Activated CD4-positive, alpha-beta T cell treated with anti-CD3 and anti-CD28 coated beads for 4 hours (primary cell): ENCODE data around the gene SIRT6.
A peak's percentile ranks its signal among the peaks of the same experiment; 100 is the strongest.
"Not testable (repeated sequence)": the region's sequence is repeated elsewhere in the genome, so short reads cannot be mapped to it uniquely, and the experiment has no call there.

Source experiments
- DNase-seq, 2 donors: peaks; one replicate each; pipeline ENCODE4 v3.0.0-alpha.2; 2020

Gene SIRT6

DNA sequence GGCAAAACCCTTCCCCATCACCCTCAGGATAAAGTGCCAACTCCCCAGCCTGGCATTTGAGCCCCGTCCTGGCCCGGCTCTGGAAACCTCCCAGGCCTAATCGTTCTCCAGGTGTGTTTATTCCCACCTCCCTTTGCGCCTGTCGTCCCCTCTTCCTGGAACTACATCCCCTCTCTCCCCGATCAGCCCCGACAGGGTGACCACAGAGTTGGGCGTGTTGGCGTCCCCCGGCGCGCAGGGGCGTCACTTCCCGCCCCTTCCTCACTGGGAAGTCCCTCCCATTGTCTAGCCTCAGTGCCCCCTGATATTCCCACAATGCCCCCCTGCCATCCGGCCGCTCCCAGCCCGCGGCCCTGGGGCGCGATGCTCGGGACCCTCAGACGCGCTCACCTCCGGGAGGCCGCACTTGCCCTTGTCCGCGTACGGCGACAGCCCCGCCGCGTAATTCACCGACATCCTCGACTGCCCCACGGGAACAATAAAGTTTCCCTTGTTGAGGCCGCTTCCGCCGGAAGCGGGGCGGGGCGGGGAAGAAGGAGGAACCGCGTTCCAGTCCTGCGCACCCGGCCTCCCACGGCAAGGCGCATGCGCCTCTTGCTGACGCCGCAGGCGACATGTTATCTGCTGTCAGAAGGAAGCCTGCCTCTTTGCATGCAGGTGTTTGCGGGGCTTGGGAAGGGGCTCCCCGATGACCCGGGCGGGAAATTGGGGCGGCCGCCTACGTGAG, at the start of gene SIRT6, which contains the start of gene ANKRD24:
Gene SIRT6 (minus strand): TSS at position 480 of the 727 bp plus-strand sequence. CDS start 24 bp downstream, at position 456.
Gene ANKRD24 (plus strand): TSS at position 606 of the 727 bp plus-strand sequence. CDS start 3,737 bp downstream, outside the sequence.
- peak; percentile 92 to 95 for DNase-seq

DNA sequence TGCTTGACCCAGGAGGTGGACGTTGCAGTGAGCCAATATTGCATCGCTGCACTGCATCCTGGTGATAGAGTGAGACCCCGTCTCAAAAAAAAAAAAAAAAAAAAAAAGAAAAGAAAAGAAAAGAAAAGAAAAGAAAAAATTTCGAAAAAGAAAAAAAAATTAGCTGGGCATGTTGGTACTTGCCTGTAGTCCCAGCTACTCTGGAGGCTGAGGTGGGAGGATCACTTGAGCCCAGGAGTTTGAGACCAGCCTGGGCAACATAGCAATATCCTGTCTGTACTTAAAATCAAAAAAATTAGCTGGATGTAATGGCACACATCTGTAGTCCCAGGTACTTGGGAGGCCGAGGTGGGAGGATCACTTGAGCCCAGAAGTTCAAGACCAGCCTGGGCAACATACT, 49.8 kb upstream of the SIRT6 start:
- DNase-seq: not testable (repeated sequence)

DNA sequence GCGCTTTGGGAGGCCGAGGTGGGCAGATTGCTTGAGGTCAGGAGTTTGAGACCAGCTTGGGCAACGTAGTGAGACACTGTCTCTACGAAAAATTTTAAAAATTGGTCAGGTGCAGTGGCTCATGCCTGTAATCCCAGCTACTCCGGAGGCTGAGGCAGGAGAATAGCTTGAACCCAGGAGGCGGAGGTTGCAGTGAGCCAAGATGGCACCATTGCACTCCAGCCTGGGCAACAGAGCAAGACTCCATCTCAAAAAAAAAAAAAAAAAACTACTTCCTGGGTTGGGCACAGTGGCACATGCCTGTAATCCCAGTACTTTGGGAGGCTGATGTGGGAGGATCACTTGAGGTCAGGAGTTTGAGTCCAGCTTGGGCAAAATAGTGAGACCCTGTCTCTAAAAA, 49.2 kb upstream of the SIRT6 start:
- DNase-seq: not testable (repeated sequence)

DNA sequence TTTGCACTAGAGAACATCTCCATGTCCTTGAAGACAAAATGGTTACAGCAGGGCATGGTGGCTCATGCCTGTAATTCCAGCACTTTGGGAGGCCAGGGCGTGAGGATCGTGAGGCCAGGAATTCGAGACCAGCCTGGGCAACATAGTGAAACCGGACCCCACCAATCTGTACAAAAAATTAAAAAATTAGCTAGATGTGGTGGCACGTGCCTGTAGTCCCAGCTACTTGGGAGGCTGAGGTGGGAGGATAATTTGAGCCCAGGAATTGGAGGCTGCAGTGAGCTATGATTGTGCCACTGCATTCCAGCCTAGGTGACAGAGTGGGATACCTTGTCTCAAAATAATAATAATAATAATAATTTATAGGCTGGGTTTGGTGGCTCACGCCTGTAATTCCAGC, 47.9 kb upstream of the SIRT6 start:
- not testable (repeated sequence) for DNase-seq

DNA sequence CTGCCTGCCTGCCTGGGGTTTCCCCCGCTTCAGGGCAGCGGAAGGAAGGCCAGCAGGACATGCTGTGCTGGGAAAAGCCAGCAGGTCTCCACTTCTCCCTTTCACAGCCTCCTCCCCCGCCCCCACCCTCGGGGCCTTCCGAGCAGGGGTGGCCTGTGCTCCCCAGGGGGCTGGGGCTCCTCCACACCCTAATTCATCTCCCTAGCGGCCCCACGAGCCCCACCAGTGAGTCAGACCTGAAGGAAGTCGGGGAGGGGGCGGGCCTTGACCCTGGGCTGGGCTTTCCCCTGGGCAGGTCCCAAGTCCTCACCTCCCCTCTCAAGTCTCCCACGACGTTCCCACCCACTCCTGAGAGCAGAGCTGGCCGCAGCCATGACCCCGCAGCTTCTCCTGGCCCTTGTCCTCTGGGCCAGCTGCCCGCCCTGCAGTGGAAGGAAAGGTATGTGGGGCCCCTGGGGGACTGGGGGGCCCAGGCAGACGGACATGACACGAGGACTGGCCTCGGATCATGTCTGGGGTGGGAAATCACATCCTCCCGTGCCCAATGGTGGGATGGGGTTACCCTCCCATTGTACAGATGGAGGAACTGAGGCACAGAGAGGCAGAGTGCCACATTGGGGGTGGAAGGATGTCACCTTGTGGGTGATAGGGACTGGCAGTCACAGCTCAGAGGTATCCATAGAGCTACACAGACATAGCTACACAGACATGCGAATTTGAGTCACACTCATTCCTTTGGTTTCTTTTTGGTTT, 47.0 kb upstream of the SIRT6 start, which contains the start of gene EBI3:
Gene EBI3 (plus strand): TSS at position 345 of the 753 bp plus-strand sequence. CDS start 28 bp downstream, at position 373.
- peak in 1 of 2 donors; percentile 25 for DNase-seq

DNA sequence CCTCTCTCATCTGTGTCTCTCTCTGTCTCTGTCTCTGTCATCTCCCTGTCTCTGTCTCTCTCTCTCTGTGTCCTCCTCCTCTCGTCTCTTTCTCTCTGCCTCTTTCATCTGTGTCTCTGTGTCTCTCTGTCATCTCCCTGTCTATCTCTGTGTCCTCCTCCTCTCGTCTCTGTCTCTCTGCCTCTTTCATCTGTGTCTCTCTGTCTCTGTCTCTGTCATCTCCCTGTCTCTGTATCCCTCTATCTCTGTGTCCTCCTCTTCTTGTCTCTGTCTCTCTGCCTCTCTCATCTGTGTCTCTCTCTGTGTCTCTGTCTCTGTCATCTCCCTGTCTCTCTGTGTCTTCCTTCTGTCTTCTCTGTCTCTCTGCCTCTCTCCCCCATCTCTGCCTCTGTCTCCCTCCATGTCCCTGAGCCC, 46.4 kb upstream of the SIRT6 start:
- DNase-seq: no peak

DNA sequence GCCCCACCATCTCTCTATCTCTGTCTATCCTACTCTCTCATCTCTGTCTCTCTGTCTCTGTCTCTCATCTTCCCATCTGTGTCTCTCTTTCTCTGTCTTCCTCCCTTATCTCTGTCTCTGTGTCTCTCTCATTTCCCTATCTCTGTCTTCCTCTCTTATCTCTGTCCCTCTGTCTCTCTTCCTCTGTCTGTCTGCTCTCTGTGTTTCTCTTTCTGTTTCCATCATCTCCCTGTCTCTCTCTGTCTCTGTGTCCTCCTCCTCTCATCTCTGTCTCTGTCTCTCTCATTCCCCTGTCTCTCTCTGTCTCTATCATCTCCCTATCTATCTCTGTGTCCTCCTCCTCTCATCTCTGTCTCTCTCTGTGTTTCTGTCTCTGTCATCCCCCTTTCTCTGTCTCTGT, 45.4 kb upstream of the SIRT6 start:
- no peak for DNase-seq

DNA sequence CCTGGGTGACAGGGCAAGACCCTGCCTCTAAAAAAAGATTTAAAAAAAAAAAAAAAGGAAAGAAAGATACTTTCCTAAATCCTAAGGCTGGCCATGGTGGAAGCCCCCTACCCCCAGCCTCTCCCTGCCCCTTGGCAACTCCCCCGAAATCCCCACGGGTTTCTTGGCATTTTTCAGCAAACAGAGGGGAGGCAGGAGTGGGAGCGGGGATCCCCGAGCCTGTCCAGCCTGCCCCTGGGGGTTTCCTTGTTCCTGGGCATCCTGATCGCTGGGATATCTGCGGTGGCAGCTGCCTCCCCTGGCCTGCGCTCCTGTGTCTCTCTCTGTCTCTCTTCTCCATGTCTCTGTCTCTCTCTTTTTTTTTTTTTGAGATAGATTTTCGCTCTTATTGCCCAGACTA, 43.5 kb upstream of the SIRT6 start:
- DNase-seq: no peak

DNA sequence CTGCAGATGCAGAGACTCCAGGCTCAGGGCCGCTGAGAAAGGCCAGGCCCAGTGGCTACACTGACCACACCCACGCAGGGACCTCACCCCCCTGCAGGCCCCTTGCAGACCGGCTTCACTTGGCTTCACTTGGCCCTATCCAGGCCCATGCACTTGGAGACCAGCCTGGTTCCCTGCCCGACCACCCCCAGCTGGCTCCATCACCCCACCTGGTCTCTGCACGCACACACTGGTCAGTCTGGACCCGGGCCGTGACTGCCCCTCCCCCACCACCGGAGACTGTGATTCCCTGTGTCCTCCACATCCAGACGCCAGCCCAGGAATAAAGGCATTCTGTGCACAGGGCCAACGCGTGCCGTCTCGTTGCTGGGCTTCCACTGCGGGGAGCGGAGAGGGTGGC, 42.1 kb upstream of the SIRT6 start:
- no peak for DNase-seq

DNA sequence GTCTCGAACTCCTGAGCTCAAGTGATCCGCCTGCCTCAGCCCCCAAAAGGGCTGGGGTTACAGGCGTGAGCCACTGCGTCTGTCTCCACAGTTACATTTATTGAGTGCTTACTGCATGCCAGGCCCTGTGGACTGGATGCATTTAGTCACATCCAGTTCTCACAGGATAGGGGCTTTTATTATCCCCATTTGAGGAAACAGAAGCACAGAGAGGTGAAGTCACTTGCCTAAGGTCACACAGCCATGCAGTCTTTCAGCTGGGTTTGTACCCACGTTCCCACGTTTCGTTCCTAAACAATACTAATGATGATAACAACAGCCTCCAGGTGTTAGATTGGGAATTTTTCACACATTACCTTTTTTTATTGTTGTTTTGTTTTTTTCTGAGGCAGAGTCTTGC, 37.8 kb upstream of the SIRT6 start:
- DNase-seq: no peak

DNA sequence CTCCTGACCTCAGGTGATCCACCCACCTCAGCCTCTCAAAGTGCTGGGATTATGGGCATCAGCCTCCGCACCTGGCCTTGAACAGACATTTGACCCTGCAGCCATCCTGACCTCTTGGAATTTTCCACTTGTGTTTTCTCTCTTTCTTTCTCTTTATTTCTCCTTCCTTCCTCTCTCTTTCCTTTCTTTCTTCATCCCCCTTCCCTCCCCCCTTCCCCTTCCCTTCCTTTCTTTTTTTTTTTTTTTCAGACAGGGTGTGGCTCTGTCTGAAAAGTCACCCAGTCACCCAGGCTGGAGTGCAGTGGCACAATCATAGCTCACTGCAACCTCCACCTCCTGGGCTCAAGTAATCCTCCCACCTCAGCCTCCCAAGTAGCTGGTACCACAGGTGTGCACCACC, 36.2 kb upstream of the SIRT6 start:
- not testable (repeated sequence) for DNase-seq

DNA sequence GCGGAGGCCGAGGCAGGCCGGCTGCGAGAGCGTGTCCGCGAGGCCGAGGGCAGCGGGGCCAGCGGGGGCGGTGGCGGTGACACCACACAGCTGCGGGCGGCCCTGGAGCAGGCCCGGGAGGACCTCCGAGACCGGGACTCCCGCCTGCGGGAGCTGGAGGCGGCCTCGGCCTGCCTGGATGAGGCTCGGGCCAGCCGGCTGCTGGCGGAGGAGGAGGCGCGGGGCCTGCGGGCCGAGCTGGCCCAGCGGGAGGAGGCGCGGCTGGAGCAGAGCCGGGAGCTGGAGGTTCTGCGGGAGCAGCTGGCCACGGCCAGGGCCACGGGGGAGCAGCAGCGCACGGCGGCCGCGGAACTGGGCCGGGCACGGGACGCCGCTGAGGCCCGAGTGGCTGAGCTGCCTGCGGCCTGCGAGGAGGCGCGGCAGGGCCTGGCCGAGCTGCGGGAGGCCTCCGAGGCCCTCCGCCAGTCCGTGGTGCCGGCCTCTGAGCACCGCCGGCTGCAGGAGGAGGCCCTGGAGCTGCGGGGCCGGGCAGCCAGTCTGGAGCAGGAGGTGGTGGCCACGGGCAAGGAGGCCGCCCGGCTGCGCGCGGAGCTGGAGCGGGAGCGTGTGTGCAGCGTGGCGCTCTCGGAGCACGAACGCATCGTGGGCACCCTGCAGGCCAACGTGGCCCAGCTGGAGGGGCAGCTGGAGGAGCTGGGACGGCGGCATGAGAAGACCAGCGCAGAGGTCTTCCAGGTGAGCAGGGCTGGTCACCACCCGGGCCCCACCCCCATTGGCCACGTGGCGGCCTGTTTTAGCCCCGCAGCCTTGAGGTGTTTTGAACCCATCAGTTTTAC, 35.3 kb upstream of the SIRT6 start:
- DNase-seq: no peak

DNA sequence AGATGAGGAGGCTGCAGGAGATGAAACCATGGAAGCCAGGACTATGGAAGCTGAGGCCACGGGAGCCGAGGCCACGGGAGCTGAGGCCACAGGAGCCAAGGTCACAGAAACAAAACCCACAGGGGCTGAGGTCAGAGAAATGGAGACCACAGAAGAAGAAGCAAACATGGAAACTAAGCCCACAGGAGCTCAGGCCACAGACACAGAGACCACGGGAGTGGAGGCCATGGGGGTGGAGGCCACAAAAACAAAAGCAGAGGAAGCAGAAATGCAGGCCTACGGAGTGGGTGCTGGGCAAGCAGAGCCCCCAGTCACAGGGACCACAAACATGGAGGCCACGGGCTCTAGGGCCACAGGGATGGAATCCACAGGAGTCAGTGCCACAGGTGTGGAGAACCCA, 34.5 kb upstream of the SIRT6 start:
- no peak for DNase-seq

DNA sequence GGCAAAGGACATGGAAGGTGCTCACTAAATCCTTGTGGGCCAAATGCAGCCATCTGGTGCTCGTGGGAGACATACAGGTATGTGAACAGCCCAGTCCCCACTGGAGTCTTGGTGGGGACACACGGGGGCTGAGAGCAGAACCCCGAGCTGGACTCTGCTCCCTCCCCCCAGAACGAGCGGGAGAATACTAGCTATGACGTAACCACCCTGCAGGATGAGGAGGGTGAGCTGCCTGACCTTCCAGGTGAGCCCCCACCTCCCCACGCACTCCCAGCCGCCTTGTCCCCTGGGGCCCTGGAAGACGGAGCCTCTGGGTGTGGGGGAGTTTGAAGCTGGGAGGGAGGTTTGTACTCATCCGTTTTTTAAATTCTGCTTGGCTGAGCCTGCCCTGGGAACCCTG, 33.4 kb upstream of the SIRT6 start:
- DNase-seq: no peak

DNA sequence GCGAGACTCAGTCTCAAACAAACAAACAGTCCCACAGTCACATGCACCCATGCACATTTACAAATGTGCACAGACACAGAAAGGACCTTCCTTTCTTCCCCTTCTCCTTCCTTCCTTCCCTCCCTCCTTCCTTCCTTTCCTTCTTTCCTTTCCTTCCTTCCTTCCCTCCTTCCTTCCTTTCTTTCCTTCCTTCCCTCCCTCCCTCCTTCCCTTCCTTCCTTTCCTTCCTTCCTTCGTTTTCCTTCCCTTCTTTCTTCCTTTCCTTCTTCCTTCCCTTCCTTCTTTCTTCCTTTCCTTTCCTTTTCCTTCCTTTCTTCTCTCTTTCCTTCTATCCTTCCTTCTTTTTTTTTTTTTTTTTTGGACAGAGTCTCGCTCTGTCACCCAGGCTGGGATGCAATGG, 30.8 kb upstream of the SIRT6 start:
- DNase-seq: no peak

DNA sequence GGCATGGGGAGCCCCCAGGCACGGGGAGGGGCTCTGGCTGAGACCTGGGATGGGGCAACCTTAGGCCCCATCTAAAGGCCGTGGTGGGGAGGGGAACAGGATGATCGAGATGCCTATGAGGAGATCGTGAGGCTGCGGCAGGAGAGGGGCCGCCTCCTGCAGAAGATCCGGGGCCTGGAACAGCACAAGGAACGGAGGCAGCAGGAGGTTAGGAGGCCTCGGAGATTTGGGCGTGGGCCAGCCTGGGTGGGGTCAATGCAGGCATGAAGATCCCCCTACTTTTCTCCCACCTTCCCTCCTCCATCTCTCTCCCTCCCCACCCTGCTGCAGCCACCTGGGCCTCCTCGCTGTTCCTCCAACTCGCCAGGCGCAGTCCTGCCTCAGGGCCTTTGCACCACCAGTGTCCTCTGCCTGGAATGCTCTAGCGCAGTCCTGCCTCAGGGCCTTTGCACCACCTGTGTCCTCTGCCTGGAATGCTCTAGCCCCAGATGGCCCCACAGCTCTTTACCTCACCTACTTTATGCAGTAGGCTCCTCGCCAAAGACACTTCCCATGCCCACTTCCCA, 27.9 kb upstream of the SIRT6 start:
- no peak for DNase-seq

DNA sequence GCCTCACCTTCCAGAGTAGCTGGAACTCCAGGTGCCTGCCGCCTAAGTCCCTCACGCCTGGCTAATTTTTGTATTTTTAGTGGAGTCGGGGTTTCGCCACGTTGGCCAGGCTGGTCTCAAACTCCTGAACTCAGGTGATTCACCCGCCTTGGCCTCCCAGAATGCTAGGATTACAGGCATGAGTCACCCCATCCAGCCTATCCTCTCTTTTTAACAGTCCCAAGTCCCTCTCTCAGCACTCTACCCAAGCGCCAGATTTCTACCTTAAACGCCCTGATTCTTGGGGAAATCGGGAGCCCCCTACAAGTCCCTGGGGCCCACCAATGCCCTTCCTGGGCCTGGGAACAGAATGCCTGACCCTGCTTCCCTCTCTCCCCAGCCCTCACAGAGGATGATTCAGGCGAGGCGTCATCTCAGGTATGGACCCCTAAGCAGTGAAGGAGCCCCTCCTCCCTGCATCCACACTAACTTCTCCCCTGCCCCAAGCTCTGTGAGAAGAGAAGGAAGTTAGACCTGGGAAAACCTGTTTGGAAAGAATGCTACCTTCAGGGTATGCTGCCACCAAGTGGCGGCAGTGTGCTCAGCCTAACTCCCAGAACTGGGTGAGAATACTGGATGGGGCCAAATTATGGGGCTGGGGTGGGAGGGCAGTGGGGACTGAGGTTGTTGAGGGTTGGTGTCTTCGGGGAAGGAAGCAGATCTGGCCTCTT, 26.2 kb upstream of the SIRT6 start:
- DNase-seq: no peak

DNA sequence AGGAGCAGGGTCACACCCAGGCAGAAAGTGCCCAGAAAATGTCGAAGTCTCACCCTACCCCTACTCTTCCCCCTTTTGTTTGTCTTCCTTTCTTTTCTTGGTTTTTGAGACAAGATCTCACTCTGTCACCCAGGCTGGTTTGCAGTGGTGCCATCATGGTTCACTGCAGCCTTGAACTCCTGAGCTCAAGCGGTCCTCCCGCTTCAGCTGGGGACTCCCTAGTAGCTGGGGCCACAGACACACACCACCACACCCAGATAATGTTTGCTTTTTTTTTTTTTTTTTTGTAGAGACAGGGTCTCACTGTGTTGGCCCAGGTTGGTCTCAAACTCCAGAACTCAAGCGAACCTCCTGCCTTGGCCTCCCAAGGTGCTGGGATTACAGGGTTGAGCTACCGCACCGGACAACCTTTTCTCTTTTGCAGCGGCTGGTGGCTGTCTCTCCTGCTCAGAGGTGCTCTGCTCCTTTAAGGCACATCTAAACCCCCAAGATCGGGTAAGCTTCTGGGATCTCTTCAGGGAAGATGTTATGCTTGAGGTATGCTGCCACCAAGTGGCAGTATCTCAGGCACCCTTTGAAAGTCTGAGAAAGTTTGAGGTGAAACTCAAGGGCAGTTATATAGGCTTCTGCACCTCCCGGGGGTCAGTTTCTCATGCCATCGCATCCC, 24.6 kb upstream of the SIRT6 start:
- no peak for DNase-seq

DNA sequence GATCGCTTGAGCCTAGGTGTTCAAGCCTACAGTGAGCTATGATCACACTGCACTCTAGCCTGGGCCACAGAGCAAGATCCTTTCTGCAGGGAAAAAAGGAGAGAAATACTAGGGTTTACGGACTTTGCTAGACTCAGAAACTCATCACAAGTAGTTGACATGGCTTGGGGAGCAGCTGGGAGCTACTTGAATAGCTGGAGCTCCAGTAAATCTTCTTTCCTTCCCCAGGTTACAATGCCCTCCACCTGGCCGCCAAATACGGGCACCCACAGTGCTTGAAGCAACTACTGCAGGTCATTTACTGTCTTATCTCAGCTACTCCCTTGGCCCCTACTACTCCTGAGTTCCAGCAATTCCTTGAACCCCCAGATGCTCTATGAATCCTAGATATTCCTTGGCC, 19.4 kb upstream of the SIRT6 start:
- DNase-seq: no peak

DNA sequence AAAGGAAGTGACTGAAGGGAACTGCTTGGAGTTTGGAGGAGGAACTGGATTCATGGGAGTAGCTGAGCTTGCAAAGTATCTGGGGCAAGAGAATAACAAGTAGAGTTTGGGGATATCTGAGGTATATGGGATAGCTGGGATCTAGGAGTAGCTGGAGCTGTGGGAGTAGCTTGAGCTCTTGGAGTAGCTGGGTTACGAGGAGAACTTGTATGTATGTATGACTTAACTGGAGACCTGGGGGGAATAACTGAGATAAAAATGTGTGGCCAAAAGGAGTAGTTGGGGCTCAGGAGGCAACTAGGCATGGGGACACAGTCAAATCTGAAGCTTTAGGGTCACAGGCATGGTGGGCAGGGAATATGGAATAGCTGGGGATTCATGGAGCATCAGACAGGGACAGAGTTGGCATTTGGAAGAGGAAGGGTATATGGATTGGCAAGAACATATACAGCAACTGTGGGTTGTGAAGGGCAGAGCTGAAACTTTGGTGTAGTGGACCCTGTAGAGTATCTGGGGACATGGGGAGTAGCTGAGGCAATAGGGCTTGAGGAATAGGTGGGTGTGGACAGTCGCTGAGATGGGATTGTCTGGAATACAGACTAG, 18.7 kb upstream of the SIRT6 start:
- no peak for DNase-seq

DNA sequence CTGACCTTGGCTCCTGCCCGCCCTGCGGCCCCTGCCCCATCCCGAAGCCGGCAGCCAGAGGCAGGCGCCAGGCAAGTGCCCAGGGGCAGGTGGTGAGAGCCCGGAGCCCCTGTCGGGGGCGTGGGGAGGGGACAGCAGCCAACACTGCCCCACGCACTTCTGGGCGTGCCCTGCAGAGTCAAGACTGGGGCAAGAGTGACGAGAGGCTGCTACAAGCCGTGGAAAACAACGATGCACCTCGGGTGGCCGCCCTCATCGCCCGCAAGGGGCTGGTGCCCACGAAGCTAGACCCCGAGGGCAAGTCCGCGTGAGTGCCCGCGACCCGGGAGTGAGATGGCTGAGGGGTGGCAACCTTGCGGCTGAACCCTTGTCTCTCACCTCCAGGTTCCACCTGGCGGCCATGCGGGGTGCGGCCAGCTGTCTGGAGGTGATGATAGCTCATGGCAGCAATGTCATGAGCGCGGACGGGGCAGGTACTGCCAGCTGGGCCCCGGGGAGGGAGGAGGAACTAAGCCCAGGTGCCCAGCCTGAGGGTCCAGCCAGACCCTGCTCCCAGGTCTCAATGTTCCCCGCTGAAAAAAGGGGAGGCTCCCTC, 17.4 kb upstream of the SIRT6 start:
- DNase-seq: no peak
